Stimulated activated CD4-positive, alpha-beta T cell treated with anti-CD3 and anti-CD28 coated beads, Interleukin-1b, Interleukin-23, amount 100 ng/mL, for 24 hours (primary cell): Measurements from ENCODE around the gene PPP1R1A.

ENCODE experiments used
- DNase-seq, 4 experiments: peaks; one replicate each; pipeline ENCODE4 v3.0.0-alpha.2; 2020; ENCODE audit warnings: low read depth in 4 of 4, low spot score in 1 of 4

PPP1R1A gene

GRCh38 chr12:54603872-54604271 is 15.4 kb upstream of the PPP1R1A start:
- DNase-seq: no peak

DNA sequence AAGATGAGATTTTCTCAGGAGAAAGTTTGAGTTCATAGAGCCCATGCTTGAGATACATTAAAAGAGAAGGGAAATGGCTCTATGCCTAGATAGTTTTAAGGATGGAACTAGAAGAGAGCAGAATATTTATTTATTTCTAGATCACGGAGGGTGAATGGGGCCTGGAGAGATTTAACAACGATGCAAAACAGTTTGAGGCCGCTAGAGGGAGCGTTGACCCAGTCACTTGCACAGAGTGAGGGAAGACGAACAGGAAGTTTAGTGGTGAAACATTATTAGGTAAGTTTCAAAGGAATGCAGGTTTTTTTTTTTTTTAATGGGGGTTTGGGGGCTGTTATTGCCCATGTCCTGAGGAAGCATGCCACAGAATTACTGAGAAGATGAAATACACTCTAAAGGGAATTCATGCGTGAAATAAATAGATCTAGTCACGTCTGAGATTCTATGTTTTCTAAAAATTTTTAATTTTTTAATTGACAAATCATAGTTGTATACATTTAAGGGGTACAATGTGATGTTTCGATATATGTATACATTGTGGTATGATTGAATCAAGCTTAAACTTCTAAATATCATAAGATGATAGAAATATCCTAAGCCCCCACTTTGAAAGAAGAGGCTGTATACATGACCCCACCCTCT is 14.8 kb upstream of the PPP1R1A start:
- peak; percentile 33 to 44 (median 38) for DNase-seq

GRCh38 chr12:54602661-54603060 is 14.2 kb upstream of the PPP1R1A start:
- DNase-seq: no peak

DNA sequence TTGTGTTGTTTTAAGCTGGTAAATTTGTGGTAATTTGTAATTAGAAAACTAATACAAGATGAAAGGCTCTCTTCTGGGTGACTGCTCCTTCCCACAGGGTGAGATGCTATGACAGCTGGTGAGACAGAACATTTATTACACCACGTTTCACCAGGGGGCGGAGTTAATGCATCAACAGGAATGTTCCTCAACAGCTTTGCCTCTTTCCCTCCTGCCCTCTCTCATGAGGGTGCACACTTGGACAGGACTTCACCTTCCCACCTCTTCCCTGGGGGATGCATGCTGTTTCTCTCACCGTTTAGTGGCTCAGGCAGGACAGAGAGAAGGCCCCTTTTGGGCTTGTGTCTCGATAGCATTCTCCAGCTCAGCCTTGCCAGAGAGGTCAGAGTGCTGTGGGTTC is 13.4 kb upstream of the PPP1R1A start:
- DNase-seq: no peak

- no peak for DNase-seq
These were observed 10.5 kb upstream of the PPP1R1A start for GRCh38 chr12:54598970-54599369.

GRCh38 chr12:54596526-54596946 is 8.1 kb upstream of the PPP1R1A start:
- DNase-seq: peak; percentile 17 to 41 (median 35)

DNA sequence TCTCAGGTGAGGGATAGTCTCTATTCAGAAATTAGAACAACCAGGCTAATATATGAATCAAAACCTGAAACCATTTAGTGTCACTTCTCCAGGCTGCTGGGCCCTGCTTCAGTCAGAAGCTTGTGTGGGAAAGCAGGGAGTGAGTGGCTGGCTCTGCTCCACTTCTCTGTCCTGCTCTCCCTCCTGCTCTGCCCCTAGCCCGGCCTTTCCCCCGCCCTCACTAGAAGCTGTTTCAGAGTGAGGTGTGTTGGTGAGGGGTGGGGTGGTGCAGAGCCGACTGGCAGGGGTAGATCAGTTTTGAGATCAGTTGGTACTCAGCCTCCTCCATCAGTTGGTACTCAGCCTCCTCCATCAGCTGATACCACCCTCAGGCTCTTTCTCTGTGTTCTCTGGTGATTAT is 7.0 kb upstream of the PPP1R1A start:
- no peak for DNase-seq

- DNase-seq: no peak
These were observed 5.3 kb upstream of the PPP1R1A start for GRCh38 chr12:54593725-54594124.

- DNase-seq: no peak
These were observed 4.7 kb upstream of the PPP1R1A start for GRCh38 chr12:54593135-54593534.

GRCh38 chr12:54592316-54592715 is 3.9 kb upstream of the PPP1R1A start:
- no peak for DNase-seq

- no peak for DNase-seq
These were observed 2.6 kb upstream of the PPP1R1A start for GRCh38 chr12:54590978-54591591.

GRCh38 chr12:54589964-54590363 is 1.5 kb upstream of the PPP1R1A start:
- no peak for DNase-seq

DNA sequence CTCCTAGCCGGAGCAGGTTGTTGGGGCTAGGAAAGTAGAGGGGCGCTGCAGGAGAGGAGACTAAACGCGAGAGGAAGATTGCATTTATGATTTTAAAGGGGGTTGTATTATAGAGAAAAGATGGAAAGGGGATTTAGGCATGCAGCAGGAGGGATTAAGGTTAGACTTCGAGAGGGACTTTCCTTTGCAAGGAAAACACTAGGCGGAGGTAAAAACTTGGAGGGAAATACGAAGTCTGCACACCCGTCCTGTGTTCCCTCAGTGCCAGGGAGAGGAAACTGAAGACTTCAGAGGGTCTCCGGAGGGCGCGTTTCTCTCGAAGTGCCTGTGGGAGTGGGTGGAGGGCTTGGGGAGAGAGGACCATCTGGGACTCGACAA is 420 bp upstream of the PPP1R1A start:
- no peak for DNase-seq

DNA sequence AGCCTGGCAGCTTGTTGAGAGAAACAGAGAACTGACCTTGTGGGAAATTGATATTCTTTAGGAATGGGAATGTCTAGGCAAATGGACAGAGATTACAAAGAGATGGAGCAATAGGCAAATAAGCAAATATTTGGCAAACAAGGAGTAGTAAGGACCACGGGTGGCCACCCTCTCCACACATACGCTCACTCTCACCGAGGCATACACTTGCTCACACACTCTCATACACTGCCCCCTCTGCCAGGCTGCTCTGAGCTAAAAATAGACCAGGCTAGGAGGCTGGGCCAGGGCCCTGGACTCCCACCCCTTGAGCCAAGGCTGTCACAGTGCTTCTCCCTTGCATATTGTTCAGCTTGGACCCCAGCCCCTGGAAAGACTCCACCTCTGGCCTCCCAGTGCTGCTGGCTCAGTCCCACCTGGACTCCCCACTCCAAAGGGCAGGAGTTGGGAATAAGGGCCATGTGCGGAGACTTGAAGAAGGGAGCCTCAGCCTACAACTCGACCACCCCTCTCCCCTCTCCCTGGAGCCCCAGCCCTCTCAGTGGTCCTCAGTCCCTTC is 1.1 kb downstream of the PPP1R1A start:
- no peak for DNase-seq

DNA sequence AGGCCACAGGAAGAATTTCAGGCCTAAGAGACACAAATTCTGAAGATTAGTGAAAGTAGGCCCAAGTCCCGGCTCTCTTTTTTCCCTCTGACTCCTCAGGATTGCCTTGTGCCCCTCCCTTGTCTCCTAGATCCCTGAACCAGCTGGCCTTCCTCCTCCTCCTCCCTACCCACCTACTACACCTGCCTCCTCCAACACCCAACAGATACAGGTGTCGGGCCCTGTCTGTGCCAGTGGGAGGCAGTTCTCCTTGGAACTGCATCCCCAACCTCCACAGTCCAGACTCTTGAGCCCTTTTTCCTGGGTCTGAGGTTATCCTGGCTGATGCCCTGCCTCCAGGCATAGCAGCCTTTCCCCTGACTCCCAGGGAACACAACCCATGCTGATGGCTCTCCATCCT is 1.8 kb downstream of the PPP1R1A start:
- DNase-seq: no peak

DNA sequence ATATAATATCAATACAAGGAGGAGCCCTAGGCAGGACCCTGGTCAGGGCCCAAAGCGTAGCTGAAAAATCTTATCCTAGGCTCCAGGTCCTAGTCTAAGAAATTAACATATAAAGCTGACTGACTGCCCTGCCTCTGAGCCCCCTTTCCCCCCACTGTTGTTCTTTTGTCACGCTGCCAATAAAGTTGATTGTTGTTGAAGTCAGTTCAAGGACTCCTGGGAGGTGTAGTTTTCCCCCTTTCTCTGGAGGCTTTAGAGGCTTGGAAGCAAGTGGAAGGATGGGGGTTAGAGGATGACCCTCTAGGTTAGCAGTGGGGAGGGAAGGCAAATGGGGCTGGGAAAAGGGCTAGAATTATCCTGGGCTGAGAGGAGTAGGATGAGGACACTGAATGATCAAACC is 3.2 kb downstream of the PPP1R1A start:
- DNase-seq: no peak

DNA sequence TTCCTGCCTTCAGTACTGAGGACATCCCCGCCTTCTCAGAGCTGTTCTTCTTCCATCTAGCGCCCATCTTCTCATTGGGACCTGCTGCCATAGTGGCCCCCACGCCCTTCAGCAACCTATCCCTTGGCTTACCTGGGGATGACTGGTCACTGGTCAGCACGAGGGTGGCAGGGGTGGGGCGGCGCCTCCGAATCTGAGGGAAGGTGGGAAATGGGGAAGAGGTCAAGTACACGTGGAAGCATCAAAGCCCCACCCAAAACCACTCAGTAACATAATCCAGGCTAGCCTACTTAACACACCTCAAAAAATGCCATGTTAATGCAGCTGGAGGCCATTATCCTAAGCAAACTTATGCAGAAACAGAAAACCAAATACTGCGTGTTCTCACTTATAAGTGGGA is 4.3 kb downstream of the PPP1R1A start:
- no peak for DNase-seq

DNA sequence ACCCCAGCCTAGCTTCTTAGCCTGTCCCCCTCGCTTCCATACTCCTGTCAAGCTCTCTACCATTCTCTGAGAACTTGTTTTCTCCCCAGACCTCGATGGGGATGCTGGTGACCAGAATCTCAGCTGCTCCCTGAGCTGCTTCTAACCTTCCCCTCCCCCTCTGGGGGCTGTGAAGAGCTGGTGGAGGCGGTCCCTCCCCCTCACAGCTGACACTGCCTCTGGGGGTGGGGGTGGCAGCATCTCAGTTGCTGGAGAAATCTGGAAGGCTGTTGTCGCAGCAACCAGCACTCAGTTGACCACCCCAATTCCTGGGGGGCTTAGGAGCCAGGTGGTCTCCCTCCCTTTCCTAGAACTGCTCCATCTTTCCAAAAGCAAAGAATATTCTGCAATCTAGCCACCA is 4.7 kb downstream of the PPP1R1A start:
- no peak for DNase-seq

DNA sequence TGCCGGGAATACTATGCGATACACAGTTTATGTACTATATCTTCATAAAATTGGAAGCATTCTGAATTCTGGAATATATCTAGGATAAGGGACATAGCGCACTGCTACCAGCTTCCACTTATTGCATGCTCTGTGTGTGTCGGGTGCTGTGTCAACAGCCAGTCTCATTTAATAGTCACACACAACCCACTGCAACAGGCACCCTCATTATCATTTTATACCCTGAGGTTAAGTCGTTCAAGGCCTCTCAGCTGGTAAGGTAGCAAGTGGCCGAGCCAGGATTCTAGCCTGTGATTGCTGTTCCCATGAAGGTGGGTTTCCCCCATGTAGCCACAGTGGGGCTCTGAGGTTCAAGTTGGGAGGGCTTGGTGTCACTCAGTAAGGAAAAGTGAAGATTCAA is 7.0 kb downstream of the PPP1R1A start:
- DNase-seq: no peak

DNA sequence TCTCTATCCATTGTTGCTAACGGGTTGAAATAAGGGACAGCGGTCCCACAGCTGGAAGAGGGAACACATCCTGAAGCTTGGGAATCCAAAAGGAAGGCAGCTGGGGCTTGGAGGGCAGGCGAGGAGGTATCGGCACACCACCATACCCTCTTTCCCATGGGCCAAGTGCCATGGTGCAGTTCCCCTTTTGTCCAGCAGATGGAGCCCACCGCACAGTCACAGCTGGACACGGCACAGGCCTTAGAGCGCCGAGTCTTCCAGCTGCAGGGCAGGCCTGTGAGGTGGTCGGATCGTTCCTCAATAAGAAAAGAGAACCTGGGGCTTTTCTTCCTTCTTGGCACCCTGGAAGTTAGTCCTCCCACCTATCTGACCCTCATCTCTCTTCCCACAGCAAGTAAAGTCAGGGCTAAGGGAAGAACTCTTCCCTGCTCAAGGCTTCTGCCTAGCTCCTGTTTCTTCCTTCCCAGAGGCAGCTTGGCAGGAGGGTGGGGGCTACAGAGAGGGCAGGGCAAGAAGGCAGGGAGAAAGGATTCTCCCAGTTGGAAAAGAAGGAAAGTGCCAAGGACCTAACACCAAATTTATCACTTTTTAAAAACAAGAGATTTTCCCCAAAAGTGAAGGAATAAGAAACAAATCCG is 8.6 kb downstream of the PPP1R1A start:
- DNase-seq: peak; percentile 68 to 87 (median 81)

GRCh38 chr12:54579258-54579657 is 9.2 kb downstream of the PPP1R1A start:
- DNase-seq: no peak

- DNase-seq: no peak
These were observed 9.7 kb downstream of the PPP1R1A start for GRCh38 chr12:54578778-54579177.
